AG09309 (cell line): ENCODE measurements around the gene SPPL2B.

ENCODE experiments used
- DNase-seq: peaks from one replicate; pipeline ENCODE4 v3.0.0-alpha.2; 2010; ENCODE audit warnings: low read depth
- H3K4me3 ChIP-seq: 2 replicates; pipeline ENCODE4 v1.5.1; 2011; ENCODE audit warnings: mild to moderate bottlenecking, low read depth, low read length, moderate library complexity; ENCODE audit not compliant: control insufficient read depth
- CTCF ChIP-seq: IDR thresholded peaks from 2 replicates; pipeline ENCODE4 v1.5.1; 2011; ENCODE audit warnings: mild to moderate bottlenecking, low read depth, low read length, inconsistent platforms; ENCODE audit not compliant: insufficient read depth, control insufficient read depth; ENCODE audit errors: missing control alignments

Gene SPPL2B

DNA sequence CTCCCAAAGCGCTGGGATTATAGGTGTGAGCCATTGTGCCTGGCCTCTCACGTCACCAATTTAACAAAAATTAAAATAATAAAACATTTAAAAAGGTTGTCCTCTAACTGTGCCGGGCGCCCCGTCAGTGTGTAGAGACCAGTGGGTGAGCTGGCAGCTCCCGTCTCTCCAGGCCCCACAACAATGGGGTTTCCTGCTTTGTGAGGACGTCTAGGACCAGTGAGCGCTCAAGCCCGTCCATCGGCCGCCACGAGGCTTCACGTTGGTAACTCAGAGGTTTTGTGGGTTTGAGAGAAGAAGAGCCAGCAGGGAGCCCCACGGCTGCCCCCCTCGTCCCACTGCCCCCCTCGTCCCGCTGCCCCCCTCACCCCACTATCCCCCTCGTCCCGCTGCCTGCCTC, 4.8 kb upstream of the SPPL2B start:
- DNase-seq: no peak
- H3K4me3 ChIP-seq: no peak overlapping the region
- no peak for TF ChIP-seq CTCF

GRCh38 chr19:2324220-2324948, 4.1 kb upstream of the SPPL2B start:
- no peak overlapping the region for H3K4me3 ChIP-seq
- TF ChIP-seq CTCF: no peak
- no peak for DNase-seq

- TF ChIP-seq CTCF: no peak
- no peak overlapping the region for H3K4me3 ChIP-seq
- DNase-seq: no peak
These were observed 3.0 kb upstream of the SPPL2B start for GRCh38 chr19:2325281-2326046.

DNA sequence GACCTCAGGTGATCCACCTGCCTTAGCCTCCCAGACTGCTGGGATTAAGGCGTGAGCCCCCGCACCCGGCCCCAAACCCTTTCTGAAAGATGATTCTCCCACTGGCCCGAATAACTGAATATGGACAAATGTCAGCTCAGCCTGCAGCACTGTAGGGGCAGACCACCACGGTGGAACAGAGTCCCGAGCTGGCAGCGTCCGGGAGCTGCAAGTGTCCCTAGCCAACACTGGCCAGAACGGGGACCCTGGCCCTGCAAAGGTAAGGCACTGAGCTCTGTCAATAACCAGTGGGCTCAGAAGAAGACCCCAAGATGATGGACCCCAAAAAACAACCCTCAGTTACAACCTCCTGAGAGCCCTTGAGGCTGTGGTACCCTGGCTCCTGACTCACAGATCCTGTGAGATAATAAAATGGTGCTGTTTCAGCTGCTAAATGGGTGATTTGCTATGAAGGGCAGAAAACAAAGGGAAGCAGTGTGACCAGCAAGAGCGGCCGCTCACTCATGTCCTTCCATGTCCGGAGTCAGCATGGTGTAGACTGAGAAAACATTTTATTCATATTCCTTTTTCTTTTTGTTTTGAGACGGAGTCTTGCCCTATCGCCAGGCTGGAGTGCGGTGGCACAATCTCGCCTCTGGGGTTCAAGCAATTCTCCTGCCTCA, 1.7 kb upstream of the SPPL2B start:
- no peak for DNase-seq
- no peak overlapping the region for H3K4me3 ChIP-seq
- no peak for TF ChIP-seq CTCF

DNA sequence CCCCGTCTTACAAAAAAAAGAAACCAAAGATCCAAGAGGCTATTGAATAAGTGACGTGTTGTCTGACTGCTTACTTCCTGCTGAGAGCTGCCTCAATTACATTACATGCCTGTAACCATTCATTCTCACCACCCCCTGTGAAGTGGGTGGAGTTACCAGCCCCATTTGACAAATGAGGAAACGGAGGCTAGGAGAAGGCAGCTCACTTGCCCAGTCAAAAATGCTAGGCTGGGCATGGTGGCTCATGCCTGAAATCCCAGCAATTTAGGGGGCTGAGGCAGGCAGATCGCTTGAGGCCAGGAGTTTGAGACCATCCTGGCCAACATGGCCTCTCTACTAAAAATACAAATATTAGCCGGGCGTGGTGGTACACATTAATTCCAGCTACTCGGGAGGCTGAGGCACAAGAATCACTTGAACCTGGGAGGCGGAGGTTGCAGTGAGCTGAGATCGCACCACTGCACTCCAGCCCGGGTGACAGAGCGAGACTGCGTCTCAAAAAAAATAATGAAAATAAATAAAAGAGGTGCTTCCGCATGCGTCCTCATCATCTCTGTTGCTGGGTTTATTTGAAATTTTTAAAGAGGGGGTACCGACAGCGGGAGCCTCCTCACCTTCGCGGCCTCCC, 597 bp upstream of the SPPL2B start:
- TF ChIP-seq CTCF: no peak
- H3K4me3 ChIP-seq: peak overlapping the region; percentile 96
- peak; percentile 66 for DNase-seq

DNA sequence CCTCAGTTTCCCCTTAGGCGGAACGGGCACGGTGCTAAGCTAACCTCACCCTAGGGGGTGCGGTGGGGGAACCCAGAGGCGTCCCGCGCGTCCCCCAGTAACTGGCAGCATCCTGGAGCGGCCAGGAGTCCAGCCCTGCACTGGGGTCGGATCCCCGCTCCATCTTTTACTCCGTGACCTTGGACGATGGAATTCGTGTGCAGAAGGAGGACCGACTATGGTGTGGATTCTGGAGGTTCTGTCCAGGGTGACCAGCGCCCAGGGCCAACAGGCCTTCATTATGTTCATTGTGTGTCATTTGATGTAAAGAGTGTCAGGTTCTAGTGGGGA, 630 bp downstream of the SPPL2B start:
- TF ChIP-seq CTCF: no peak
- H3K4me3 ChIP-seq: peak overlapping the region; percentile 96
- DNase-seq: no peak
